Endothelial cell of umbilical vein (primary cell): ENCODE results near the gene MMP14. TPM values are rescaled to one million over a fixed set of nuclear protein-coding genes. Genes with fewer than 3 reads are reported as not detected.

Experiments used
- BruUV-seq: library from RNA; stranded (reverse); fragments of 400-500 nt; replicated peaks from 2 replicates; lab custom pipeline; 2021; lab: Mats Ljungman, UMichigan
- CTCF ChIA-PET: fragments of 300-600, 350-600 bp; sonication (Branson Sonifier 250); formaldehyde crosslinking; loops from one replicate; lab custom pipeline; 2021; ENCODE audit warnings: antibody characterized with exemption, inconsistent platforms; lab: Charles Lee
- POLR2A ChIA-PET: fragments of 300-600, 350-600 bp; sonication (Branson Sonifier 250); formaldehyde crosslinking; loops from one replicate; lab custom pipeline; 2021; ENCODE audit warnings: antibody characterized with exemption, inconsistent platforms; lab: Charles Lee
- DNase-seq: peaks from one replicate; pipeline ENCODE4 v3.0.0-alpha.2; 2011; ENCODE audit warnings: low read depth, low spot score
- FAIRE-seq: peaks from 2 replicates; lab custom pipeline; 2011; peaks lifted over from hg19 to GRCh38; lab: Jason Lieb, UNC
- H2AFZ ChIP-seq: 2 replicates; pipeline ENCODE4 v1.6.0; 2012; ENCODE audit warnings: low read depth, low read length, control low read depth, inconsistent platforms
- H3K27ac ChIP-seq: 2 replicates; pipeline ENCODE4 v1.5.1; 2011; ENCODE audit warnings: low read depth, mild to moderate bottlenecking, control low read depth, low read length, moderate library complexity; ENCODE audit not compliant: insufficient read depth
- H3K27me3 ChIP-seq, 2 experiments: 2 replicates each; pipeline versions ENCODE4 v1.6.0 to v1.6.1; 2011; ENCODE audit warnings: low read length in 2 of 2, mixed read lengths in 1 of 2; ENCODE audit not compliant: control insufficient read depth in 2 of 2, insufficient read depth in 2 of 2
- H3K36me3 ChIP-seq, 2 experiments: 2 replicates in 1 of 2; 3 replicates in 1 of 2; pipeline ENCODE4 v1.5.1; 2011; ENCODE audit warnings: low read length in 2 of 2, mild to moderate bottlenecking in 1 of 2, moderate library complexity in 1 of 2; ENCODE audit not compliant: control insufficient read depth in 2 of 2, insufficient read depth in 2 of 2; ENCODE audit errors: extremely low read depth in 1 of 2
- H3K4me1 ChIP-seq: 3 replicates; pipeline ENCODE4 v1.5.1; 2011; ENCODE audit warnings: mild to moderate bottlenecking, low read length; ENCODE audit not compliant: control insufficient read depth, insufficient read depth; ENCODE audit errors: extremely low read depth
- H3K4me2 ChIP-seq: 2 replicates; pipeline ENCODE4 v1.6.1; 2011; ENCODE audit warnings: low read length, control low read depth, mixed read lengths; ENCODE audit not compliant: insufficient read depth
- H3K4me3 ChIP-seq, 3 experiments: fragments of 200-600 bp in 1 of 3; sonication (generic), shearing (Covaris generic) in 1 of 3; replicated peaks in 1 of 3; 2 replicates each; pipeline ENCODE4 v1.5.1; 2011 to 2016; ENCODE audit warnings: control low read depth in 3 of 3, low read length in 3 of 3, mild to moderate bottlenecking in 2 of 3, inconsistent platforms in 1 of 3, low read depth in 1 of 3, moderate library complexity in 1 of 3; ENCODE audit not compliant: insufficient read depth in 1 of 3
- H3K79me2 ChIP-seq: 2 replicates; pipeline ENCODE4 v1.6.0; 2012; ENCODE audit warnings: low read length, inconsistent platforms; ENCODE audit not compliant: control insufficient read depth, insufficient read depth
- H3K9ac ChIP-seq: replicated peaks from 2 replicates; pipeline ENCODE3; 2011; ENCODE audit warnings: low read length, control low read depth; ENCODE audit not compliant: insufficient read depth; ENCODE audit errors: extremely low read depth
- H3K9me1 ChIP-seq: replicated peaks from 3 replicates; pipeline ENCODE4 v1.6.0; 2011; ENCODE audit warnings: mild to moderate bottlenecking, low read length; ENCODE audit not compliant: control insufficient read depth, insufficient read depth; ENCODE audit errors: extremely low read depth
- H3K9me3 ChIP-seq: replicated peaks from 2 replicates; pipeline ENCODE4 v1.5.1; 2012; ENCODE audit warnings: low read length, inconsistent platforms; ENCODE audit not compliant: control insufficient read depth, insufficient read depth
- H4K20me1 ChIP-seq: replicated peaks from 2 replicates; pipeline ENCODE3; 2011; ENCODE audit warnings: mild to moderate bottlenecking, low read length; ENCODE audit not compliant: control insufficient read depth, insufficient read depth; ENCODE audit errors: extremely low read depth
- EZH2 ChIP-seq: IDR thresholded peaks from 2 replicates; pipeline ENCODE4 v1.6.1; 2012; ENCODE audit warnings: borderline replicate concordance, low read depth, mild to moderate bottlenecking, moderate library complexity, low read length, inconsistent platforms; ENCODE audit not compliant: severe bottlenecking
- GATA2 ChIP-seq: IDR thresholded peaks from 2 replicates; pipeline ENCODE4 v1.7.0; 2011; ENCODE audit warnings: low read depth, mild to moderate bottlenecking, moderate library complexity, mixed read lengths, low read length; ENCODE audit not compliant: insufficient read length, insufficient read depth
- JUN ChIP-seq: IDR thresholded peaks from 2 replicates; pipeline ENCODE4 v1.6.1; 2011; ENCODE audit warnings: borderline replicate concordance, low read depth; ENCODE audit not compliant: insufficient read length, insufficient read depth
- POLR2AphosphoS5 ChIP-seq: IDR thresholded peaks from 2 replicates; pipeline ENCODE4 v1.6.1; 2012; ENCODE audit warnings: low read depth, mild to moderate bottlenecking, control low read depth, low read length, moderate library complexity; ENCODE audit not compliant: insufficient read depth
- dilution Hi-C: fragments of 300-500 bp; cut with MboI; formaldehyde crosslinking; loops from one replicate; pipeline ENCODE4 v1.15.0; 2019; ENCODE audit warnings: low sequenced_read_pairs; ENCODE audit not compliant: extremely low pct_ligation_motif_present
- intact Hi-C: fragments of 100-400 bp; cut with micrococcal nuclease; formaldehyde crosslinking; loops from one replicate; pipeline ENCODE4 v1.10.0; 2022
- polyA plus RNA-seq, 4 experiments: library from polyadenylated mRNA; depleted of rRNA in 3 of 4; stranded (reverse) in 3 of 4; unstranded in 1 of 4; fragments of >200 nt; gene quantifications; 2 replicates each; pipeline versions ENCODE4 v1.2.1 to v1.2.3, GENCODE V29; 2011 to 2012; ENCODE audit warnings: missing spikeins in 1 of 4
- total RNA-seq: library from RNA; stranded (reverse); gene quantifications from 2 replicates; pipeline ENCODE4 v1.2.3, GENCODE V29; 2021

The MMP14 gene
- total and polyA plus RNA-seq, 2 donors (not counting 3 experiments of a cell fraction or from before 2014, with no cell fraction given), result 506 to 603 TPM

- Histone ChIP-seq H3K9me1 (no peaks in the 10 kb centered on the region), H3K9ac (peak overlapping the region; percentile 63), H3K9me3 (no peaks in the 10 kb centered on the region), H4K20me1 (no peaks in the 10 kb centered on the region), H3K27me3 (no peaks in the 10 kb centered on the region), H2AFZ (no peak overlapping the region), H3K4me1 (peaks cover 75% of the 10 kb centered on the region), H3K79me2 (peaks cover 26% of the 10 kb centered on the region), H3K4me2 (peak overlapping the region; percentile 45), H3K27ac (peak overlapping the region; percentile 90), H3K36me3 (peaks cover 19 to 31% of the 10 kb centered on the region in 2 experiments), H3K4me3 (no peak overlapping the region)
- intact Hi-C loops, result loop anchor here (1.0 kb wide), 1 partner anchor 10 kb away; no protein-coding TSS in a partner anchor
- TF ChIP-seq JUN (peak; percentile 5), EZH2 (no peak), GATA2 (peak; percentile 73), POLR2AphosphoS5 (peak; percentile 66)
- DNase-seq (peak; percentile 88), FAIRE-seq (peak; percentile 99)
- dilution Hi-C loops, result no loop called here
- no TSS peak for BruUV-seq
- POLR2A ChIA-PET, result interaction anchor here (1.0 to 1.7 kb wide), 2 partner anchors 10 to 18 kb away, joined by 3 to 7 read pairs; no protein-coding TSS in a partner anchor
- CTCF ChIA-PET, result interaction anchor here (0.7 to 10.2 kb wide), 15 partner anchors 13 to 292 kb away, joined by 3 to 313 read pairs (median 3); partner anchors contain the start of genes MMP14, MRPL52 and PRMT5
Measured at GRCh38 chr14:22848351-22849164, 12.2 kb downstream of the MMP14 start.
